Trophoblast cell (in vitro differentiated cells and primary cell): ENCODE measurements around the gene PLA2G2C.

Experiments used
- DNase-seq, 2 donors: peaks; one replicate each; pipeline ENCODE4 v3.0.0-alpha.2; 2016
- H2AFZ ChIP-seq: 2 replicates; pipeline ENCODE4 v1.6.1; 2013; ENCODE audit warnings: low read length, moderate library complexity, mild to moderate bottlenecking; ENCODE audit not compliant: insufficient read depth, poor library complexity
- H2AK5ac ChIP-seq: 2 replicates; pipeline ENCODE4 v1.6.1; 2013; ENCODE audit warnings: mild to moderate bottlenecking, low read length
- H2BK120ac ChIP-seq: 2 replicates; pipeline ENCODE4 v1.6.1; 2013; ENCODE audit warnings: low read length, mild to moderate bottlenecking, moderate library complexity; ENCODE audit not compliant: insufficient read depth, poor library complexity
- H2BK12ac ChIP-seq: 2 replicates; pipeline ENCODE4 v1.6.1; 2013; ENCODE audit warnings: mild to moderate bottlenecking, low read length, moderate library complexity
- H2BK5ac ChIP-seq: 2 replicates; pipeline ENCODE4 v1.6.1; 2013; ENCODE audit warnings: low read length, low read depth, moderate library complexity, mild to moderate bottlenecking; ENCODE audit not compliant: poor library complexity
- H3K14ac ChIP-seq: 2 replicates; pipeline ENCODE4 v1.6.1; 2013; ENCODE audit warnings: mild to moderate bottlenecking, low read length
- H3K18ac ChIP-seq: 2 replicates; pipeline ENCODE4 v1.6.1; 2013; ENCODE audit warnings: mild to moderate bottlenecking, low read length
- H3K23ac ChIP-seq: 2 replicates; pipeline ENCODE4 v1.6.1; 2013; ENCODE audit warnings: low read length
- H3K27ac ChIP-seq: 2 replicates; pipeline ENCODE4 v1.5.1; 2013; ENCODE audit warnings: low read depth, mild to moderate bottlenecking, inconsistent platforms, low read length, moderate library complexity
- H3K27me3 ChIP-seq: 2 replicates; pipeline ENCODE4 v1.6.1; 2013; ENCODE audit warnings: inconsistent platforms, mild to moderate bottlenecking, low read length, moderate library complexity; ENCODE audit not compliant: insufficient read depth
- H3K36me3 ChIP-seq, 2 experiments: 1 replicate in 1 of 2; 2 replicates in 1 of 2; pipeline ENCODE4 v1.6.1; 2013; ENCODE audit warnings: low read length in 2 of 2, mild to moderate bottlenecking in 2 of 2, moderate library complexity in 1 of 2; ENCODE audit not compliant: insufficient read depth in 2 of 2, control insufficient read depth in 1 of 2
- H3K4ac ChIP-seq: 2 replicates; pipeline ENCODE4 v1.6.1; 2013; ENCODE audit warnings: low read depth, mild to moderate bottlenecking, low read length, moderate library complexity
- H3K4me1 ChIP-seq, 2 experiments: 1 replicate in 1 of 2; 2 replicates in 1 of 2; pipeline ENCODE4 v1.6.1; 2013; ENCODE audit warnings: low read length in 2 of 2, mild to moderate bottlenecking in 2 of 2, moderate library complexity in 1 of 2; ENCODE audit not compliant: insufficient read depth in 2 of 2, control insufficient read depth in 1 of 2
- H3K4me2 ChIP-seq: 2 replicates; pipeline ENCODE4 v1.6.1; 2013; ENCODE audit warnings: inconsistent platforms, mild to moderate bottlenecking, low read length, moderate library complexity
- H3K4me3 ChIP-seq: 2 replicates; pipeline ENCODE4 v1.5.1; 2013; ENCODE audit warnings: mild to moderate bottlenecking, low read depth, low read length, inconsistent platforms
- H3K79me1 ChIP-seq: one replicate; pipeline ENCODE4 v1.6.1; 2013; ENCODE audit warnings: low read length
- H3K79me2 ChIP-seq: 2 replicates; pipeline ENCODE4 v1.6.1; 2013; ENCODE audit warnings: low read length, mild to moderate bottlenecking; ENCODE audit not compliant: control insufficient read depth, insufficient read depth, poor library complexity
- H3K9ac ChIP-seq: 2 replicates; pipeline ENCODE4 v1.6.1; 2013; ENCODE audit warnings: mild to moderate bottlenecking, low read length
- H3K9me3 ChIP-seq: 2 replicates; pipeline ENCODE4 v1.6.1; 2013; ENCODE audit warnings: low read depth, mild to moderate bottlenecking, control low read depth, inconsistent platforms, low read length; ENCODE audit not compliant: insufficient read depth
- H4K12ac ChIP-seq: 2 replicates; pipeline ENCODE4 v1.6.1; 2013; ENCODE audit warnings: low read depth, mild to moderate bottlenecking, low read length, moderate library complexity
- H4K8ac ChIP-seq: 2 replicates; pipeline ENCODE4 v1.6.1; 2013; ENCODE audit warnings: low read depth, mild to moderate bottlenecking, low read length, moderate library complexity
- H4K91ac ChIP-seq: one replicate; pipeline ENCODE4 v1.6.1; 2013; ENCODE audit warnings: low read depth, mild to moderate bottlenecking, low read length, moderate library complexity
- WGBS: extraction: QIAGEN DNeasy Blood & Tissue Kit; methylation state at CpG from one replicate; pipeline ENCODE4 v1.1.7; 2013; ENCODE audit warnings: missing lambda C conversion rate; ENCODE audit not compliant: insufficient read length, insufficient coverage; ENCODE audit errors: extremely low coverage; 5-methylcytosine and 5-hydroxymethylcytosine counted together

Gene PLA2G2C

DNA sequence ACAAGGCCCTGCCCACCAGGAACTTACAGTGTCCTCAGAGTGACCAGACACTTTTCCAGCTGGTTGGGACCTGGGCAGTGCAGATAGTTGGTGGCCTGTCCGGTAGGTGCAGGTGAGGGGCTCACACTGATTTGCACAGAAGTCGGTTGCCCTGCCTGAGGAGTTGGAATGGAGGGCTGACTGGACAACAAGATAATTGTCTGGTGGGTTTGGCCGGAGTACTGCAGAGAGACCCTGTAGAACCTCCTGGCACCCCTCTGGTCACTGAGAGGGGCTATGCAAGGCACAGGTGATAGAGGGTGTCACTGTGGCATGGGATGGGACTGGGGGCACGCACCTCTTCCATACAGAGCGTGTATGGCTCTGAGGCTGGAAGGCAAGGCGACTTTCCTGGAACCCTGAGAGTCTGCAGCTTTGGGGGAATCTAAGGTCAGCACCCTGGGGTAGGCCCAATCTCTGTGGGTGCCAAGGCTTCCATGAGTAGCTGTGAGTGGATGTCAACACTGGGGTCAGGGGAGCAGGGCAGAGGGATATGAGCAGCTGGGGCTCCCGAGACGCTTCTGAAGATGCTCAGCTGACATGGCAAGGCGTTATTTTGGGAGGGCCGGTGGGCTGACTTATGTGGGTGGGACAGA lies 59.4 kb downstream of the PLA2G2C start:
- no peak overlapping the region for H3K4me3 ChIP-seq
- no peak overlapping the region for H3K4ac ChIP-seq
- no peaks in the 10 kb centered on the region for H3K36me3 ChIP-seq
- H3K79me1 ChIP-seq = no peaks in the 10 kb centered on the region
- no peak overlapping the region for H3K27ac ChIP-seq
- H4K91ac ChIP-seq = no peak overlapping the region
- H3K14ac ChIP-seq = no peak overlapping the region
- no peak overlapping the region for H3K9ac ChIP-seq
- H2AFZ ChIP-seq = no peak overlapping the region
- H3K27me3 ChIP-seq = no peaks in the 10 kb centered on the region
- DNase-seq = no peak
- no peak overlapping the region for H3K18ac ChIP-seq
- no peaks in the 10 kb centered on the region for H3K9me3 ChIP-seq
- H2BK120ac ChIP-seq = no peak overlapping the region
- no peak overlapping the region for H2BK12ac ChIP-seq
- no peak overlapping the region for H4K8ac ChIP-seq
- H3K4me2 ChIP-seq = no peak overlapping the region
- H3K79me2 ChIP-seq = no peaks in the 10 kb centered on the region
- no CpG with 5 or more reads among the region's 10 CpGs for WGBS
- no peak overlapping the region for H4K12ac ChIP-seq
- no peak overlapping the region for H2BK5ac ChIP-seq
- H2AK5ac ChIP-seq = no peak overlapping the region
- H3K4me1 ChIP-seq = no peaks in the 10 kb centered on the region
- no peak overlapping the region for H3K23ac ChIP-seq

DNA sequence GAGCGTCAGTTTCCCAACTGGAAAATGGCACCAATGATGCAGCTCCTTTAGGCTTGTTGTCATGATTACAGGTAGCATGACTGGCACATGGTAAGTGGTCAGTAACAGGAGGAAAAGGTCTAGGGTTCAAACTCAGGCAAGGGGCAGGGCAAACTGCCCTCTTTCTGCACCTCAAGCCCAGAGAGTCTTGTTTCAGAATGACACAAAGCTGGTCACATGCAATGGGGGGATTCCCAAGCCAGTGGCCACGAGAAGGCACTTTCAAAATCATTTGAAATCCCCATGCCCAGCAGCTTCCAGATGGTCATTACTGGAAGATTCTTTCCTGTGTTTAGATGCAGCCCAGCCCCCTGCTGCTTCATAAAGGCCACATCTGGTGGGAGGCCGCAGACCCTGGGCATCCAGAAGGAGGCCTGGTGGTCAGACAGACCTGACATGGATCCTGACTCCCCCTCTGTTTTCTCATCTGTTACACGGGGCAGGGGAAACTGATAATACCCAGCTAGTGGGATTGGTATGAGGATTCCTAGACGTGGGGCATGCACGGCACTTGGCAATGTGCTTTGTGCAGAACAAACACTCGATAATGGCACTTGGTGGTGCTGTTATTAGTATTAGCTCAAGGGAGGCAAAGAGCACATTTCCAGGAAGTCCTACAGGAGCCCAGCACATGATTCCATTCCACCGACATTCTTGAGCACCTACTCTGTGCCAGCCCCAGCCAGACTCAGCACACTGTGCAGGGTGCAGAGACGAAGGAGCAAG lies 60.1 kb downstream of the PLA2G2C start:
- Histone ChIP-seq H3K36me3 (no peaks in the 10 kb centered on the region), H2BK5ac (no peak overlapping the region), H3K18ac (no peak overlapping the region), H3K4ac (no peak overlapping the region), H3K79me2 (no peaks in the 10 kb centered on the region), H3K4me1 (no peaks in the 10 kb centered on the region), H3K9me3 (no peaks in the 10 kb centered on the region), H2BK120ac (no peak overlapping the region), H3K27ac (no peak overlapping the region), H3K9ac (no peak overlapping the region), H3K4me3 (no peak overlapping the region), H4K12ac (no peak overlapping the region), H4K8ac (no peak overlapping the region), H3K23ac (no peak overlapping the region), H4K91ac (no peak overlapping the region), H3K79me1 (no peaks in the 10 kb centered on the region), H3K27me3 (no peaks in the 10 kb centered on the region), H2AK5ac (no peak overlapping the region), H3K14ac (no peak overlapping the region), H3K4me2 (no peak overlapping the region), H2BK12ac (no peak overlapping the region), H2AFZ (no peak overlapping the region)
- peak in 1 of 2 donors; percentile 18 for DNase-seq
- no CpG with 5 or more reads among the region's 9 CpGs for whole genome bisulfite sequencing

- no peak for DNase-seq
- Histone ChIP-seq H3K36me3 (no peaks in the 10 kb centered on the region), H2BK120ac (no peak overlapping the region), H3K9ac (no peak overlapping the region), H3K23ac (no peak overlapping the region), H3K14ac (no peak overlapping the region), H4K91ac (no peak overlapping the region), H3K4me1 (no peaks in the 10 kb centered on the region), H3K27me3 (no peaks in the 10 kb centered on the region), H3K4me3 (no peak overlapping the region), H4K12ac (no peak overlapping the region), H3K79me2 (no peaks in the 10 kb centered on the region), H3K79me1 (no peaks in the 10 kb centered on the region), H2AK5ac (no peak overlapping the region), H3K4ac (no peak overlapping the region), H3K18ac (no peak overlapping the region), H3K27ac (no peak overlapping the region), H2AFZ (no peak overlapping the region), H4K8ac (no peak overlapping the region), H3K9me3 (no peaks in the 10 kb centered on the region), H3K4me2 (no peak overlapping the region), H2BK5ac (no peak overlapping the region), H2BK12ac (no peak overlapping the region)
- WGBS = no CpG with 5 or more reads among the region's 10 CpGs
Observed at GRCh38 chr1:20125100-20125499, 61.2 kb downstream of the PLA2G2C start.

DNA sequence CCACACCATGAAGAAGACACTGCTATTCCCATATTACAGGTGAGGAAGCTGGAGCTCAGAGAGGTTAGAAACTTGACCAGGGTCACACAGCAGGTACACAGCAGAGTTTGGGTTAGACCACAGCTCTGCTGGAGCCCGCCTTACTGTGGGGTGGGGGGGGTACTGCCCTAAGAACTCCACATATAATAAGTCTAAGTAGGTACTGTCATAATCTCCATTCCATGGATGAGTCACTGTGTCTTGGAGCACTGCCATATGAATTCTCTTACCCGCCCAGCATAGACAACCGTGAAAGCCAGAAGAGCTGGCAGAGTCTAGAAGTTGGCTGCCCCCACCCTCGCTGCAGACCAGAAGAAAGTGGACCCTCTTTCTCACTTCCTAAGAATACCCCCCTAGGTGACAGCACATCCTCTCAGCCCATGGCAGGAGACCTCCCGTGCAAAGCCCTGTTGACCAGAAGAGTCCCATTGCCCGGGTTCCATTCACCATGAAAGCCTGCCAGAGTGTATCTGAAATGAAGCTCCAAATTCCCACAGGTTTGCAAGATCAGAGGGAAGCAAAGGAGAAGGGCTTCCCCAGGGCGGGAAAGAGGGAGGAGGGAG lies 61.8 kb downstream of the PLA2G2C start:
- Histone ChIP-seq H2BK120ac (no peak overlapping the region), H3K27ac (no peak overlapping the region), H3K79me2 (no peaks in the 10 kb centered on the region), H2AFZ (no peak overlapping the region), H3K9ac (no peak overlapping the region), H3K18ac (no peak overlapping the region), H3K23ac (no peak overlapping the region), H4K12ac (no peak overlapping the region), H4K8ac (no peak overlapping the region), H3K4ac (no peak overlapping the region), H2BK12ac (no peak overlapping the region), H4K91ac (no peak overlapping the region), H3K9me3 (no peaks in the 10 kb centered on the region), H3K4me2 (no peak overlapping the region), H3K36me3 (no peaks in the 10 kb centered on the region), H2BK5ac (no peak overlapping the region), H3K27me3 (no peaks in the 10 kb centered on the region), H3K79me1 (no peaks in the 10 kb centered on the region), H3K4me3 (no peak overlapping the region), H2AK5ac (no peak overlapping the region), H3K4me1 (no peaks in the 10 kb centered on the region), H3K14ac (no peak overlapping the region)
- WGBS = no CpG with 5 or more reads among the region's 7 CpGs
- DNase-seq = peak in 1 of 2 donors; percentile 62
